Activated T-cell treated with anti-CD3 and anti-CD28 coated beads, Interleukin-2, amount 50 U/mL, for 72 hours (primary cell): ENCODE data around the gene LCN1. TPM values are rescaled to one million over a fixed set of nuclear protein-coding genes. Genes with fewer than 3 reads are reported as not detected.
A peak's percentile ranks its signal among the peaks of the same experiment; 100 is the strongest.

Experiments used
- ATAC-seq, 2 donors: fragments of 150-1000 bp; cut with Tn5 transposase; replicated peaks in 1 of 2; 2 replicates each; pipeline ENCODE4 v1.10.0; 2021; ENCODE audit warnings: moderate library complexity in 2 of 2, mild to moderate bottlenecking in 1 of 2
- DNase-seq, 2 donors: peaks; one replicate each; pipeline ENCODE4 v3.0.0; 2021 to 2022; ENCODE audit warnings: mixed read lengths in 1 of 2
- H3K27ac Mint-ChIP-seq: one replicate; pipeline ENCODE4 v1.8.0; 2022; ENCODE audit warnings: mild to moderate bottlenecking, moderate library complexity, mixed read lengths
- H3K27me3 Mint-ChIP-seq: one replicate; pipeline ENCODE4 v1.8.0; 2022; ENCODE audit warnings: low read depth, mixed read lengths
- H3K36me3 Mint-ChIP-seq, 2 donors: one replicate each; pipeline ENCODE4 v1.8.0; 2022; ENCODE audit warnings: mixed read lengths in 2 of 2, mild to moderate bottlenecking in 1 of 2; ENCODE audit not compliant: insufficient read depth in 2 of 2
- H3K4me1 Mint-ChIP-seq: one replicate; pipeline ENCODE4 v1.8.0; 2022; ENCODE audit warnings: low read depth, mixed read lengths
- H3K4me3 Mint-ChIP-seq, 2 donors: one replicate each; pipeline ENCODE4 v1.8.0; 2022; ENCODE audit warnings: mild to moderate bottlenecking in 2 of 2, mixed read lengths in 2 of 2, moderate library complexity in 2 of 2
- H3K9me3 Mint-ChIP-seq, 2 donors: one replicate each; pipeline ENCODE4 v1.8.0; 2022; ENCODE audit warnings: mixed read lengths in 2 of 2
- total RNA-seq, 2 donors: library from RNA; stranded (reverse); gene quantifications; one replicate each; pipeline ENCODE4 v1.2.3, GENCODE V29; 2022

The LCN1 gene
- total RNA-seq, result not detected

DNA sequence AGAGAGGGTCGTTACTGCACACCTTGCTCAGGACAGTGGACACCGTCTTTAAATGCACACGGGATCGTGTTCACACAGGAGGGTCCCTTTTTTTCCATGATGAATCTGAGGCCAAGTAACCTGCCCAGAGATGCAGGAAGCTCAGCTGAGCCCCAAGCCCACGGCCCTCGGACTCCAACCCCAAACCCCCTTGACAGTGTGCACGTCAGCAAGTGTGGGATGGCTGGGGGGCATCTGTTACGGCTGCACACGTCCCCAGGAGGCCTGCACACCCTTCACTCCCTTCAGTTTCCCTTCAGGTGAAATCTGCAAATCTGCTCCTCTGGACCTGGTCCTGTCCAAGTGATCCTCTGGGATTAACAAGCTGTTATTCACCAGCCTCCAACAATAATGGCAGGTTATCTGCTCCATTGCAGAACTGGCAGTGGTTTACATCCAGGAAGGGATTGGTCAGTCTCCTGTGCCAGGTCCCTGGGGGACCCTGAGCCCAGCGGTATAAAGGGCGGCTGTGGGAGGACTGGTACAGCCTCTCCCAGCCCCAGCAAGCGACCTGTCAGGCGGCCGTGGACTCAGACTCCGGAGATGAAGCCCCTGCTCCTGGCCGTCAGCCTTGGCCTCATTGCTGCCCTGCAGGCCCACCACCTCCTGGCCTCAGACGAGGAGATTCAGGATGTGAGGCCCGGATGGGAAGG is at the start of gene LCN1:
LCN1 (plus strand) TSS at position 525 of the 692 bp plus-strand sequence; CDS start at position 583, 58 bp downstream.
- DNase-seq (no peak), ATAC-seq (no peak)
- Mint-ChIP-seq H3K9me3 (no peaks in the 10 kb centered on the region), H3K4me3 (no peak within 1 kb of the TSS), H3K27me3 (peaks cover 32% of the 10 kb centered on the region), H3K4me1 (peaks cover 3% of the 10 kb centered on the region), H3K36me3 (no peaks in the 10 kb centered on the region), H3K27ac (no peak within 1 kb of the TSS)

DNA sequence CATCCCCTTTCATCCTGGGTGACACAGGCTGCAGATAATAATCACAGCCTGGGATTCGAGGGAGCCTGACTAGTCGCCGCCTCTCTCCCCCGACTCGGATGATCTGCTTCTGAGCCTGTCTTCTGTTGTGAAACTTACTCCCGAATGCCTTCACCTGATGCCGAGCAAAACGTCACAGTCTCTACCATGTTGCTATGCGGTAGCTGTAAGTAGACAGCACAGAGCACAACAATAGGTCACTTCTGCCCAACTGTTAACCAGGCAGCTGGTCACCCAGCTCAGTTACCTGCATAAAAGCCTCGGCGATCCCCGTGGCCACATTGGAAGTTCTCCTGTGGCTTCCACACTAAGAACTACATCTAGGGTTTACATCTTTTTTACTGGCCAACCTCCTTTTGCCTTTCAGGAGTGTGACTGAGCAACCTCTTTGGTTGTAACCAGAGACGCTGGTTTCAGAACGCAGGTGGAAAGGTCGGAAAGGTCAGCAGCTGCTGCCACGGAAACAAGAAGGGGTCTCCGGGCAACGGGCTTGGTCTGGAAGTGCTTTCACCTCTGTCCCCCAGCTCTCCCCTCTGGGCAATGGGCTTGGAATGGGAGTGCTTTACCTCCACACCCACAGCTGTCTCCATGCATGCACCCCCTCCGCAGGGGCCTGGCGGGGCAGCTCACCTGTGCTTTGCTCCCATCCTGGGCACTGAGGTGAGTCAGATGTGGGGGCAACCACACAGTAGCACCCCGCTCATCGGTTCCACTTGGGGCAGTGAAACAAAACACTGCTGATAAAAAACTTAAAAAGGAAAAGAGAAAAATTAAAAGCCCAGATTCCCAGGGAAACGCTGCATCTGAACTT is 49.2 kb upstream of the LCN1 start:
- Mint-ChIP-seq H3K9me3 (no peaks in the 10 kb centered on the region), H3K4me3 (no peak overlapping the region), H3K27ac (no peak overlapping the region), H3K27me3 (peaks cover 53% of the 10 kb centered on the region), H3K4me1 (peaks cover 20% of the 10 kb centered on the region), H3K36me3 (no peaks in the 10 kb centered on the region)
- DNase-seq (no peak), ATAC-seq (no peak)

DNA sequence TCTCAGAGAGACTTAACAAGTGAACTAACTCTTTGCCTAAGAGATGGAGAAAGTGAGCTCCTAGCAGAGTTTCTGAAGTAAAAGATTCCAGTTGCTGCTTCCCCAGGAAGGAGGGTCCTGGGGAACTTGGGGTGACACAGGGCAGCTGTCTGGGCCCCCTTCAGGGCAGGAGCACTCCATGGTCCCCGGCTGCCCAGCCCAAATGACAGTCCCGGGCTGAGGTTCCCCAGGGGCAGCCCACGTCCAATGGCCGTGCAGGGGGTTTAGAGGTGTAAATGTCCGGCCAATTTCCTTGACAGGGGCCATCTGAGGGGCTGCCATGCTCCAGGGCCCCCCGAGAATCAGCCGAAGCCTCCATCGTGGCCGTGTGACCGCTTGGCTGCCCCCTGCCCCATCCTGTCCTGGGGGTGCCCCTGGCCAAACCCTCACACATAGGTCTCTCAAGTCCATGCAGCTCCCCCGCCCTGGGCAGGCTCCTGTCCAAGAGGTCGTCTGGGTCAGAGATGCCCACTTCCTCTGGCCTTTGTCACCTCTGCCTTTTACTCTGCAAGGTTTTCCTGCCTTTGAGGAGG is 47.2 kb upstream of the LCN1 start:
- no peak overlapping the region for H3K4me3 Mint-ChIP-seq
- H3K27me3 Mint-ChIP-seq, result peaks cover 56% of the 10 kb centered on the region
- no peak for ATAC-seq
- DNase-seq, result no peak
- H3K27ac Mint-ChIP-seq, result no peak overlapping the region
- H3K36me3 Mint-ChIP-seq, result peaks cover 0 to 3% of the 10 kb centered on the region in 2 donors
- peaks cover 15% of the 10 kb centered on the region for H3K4me1 Mint-ChIP-seq
- H3K9me3 Mint-ChIP-seq, result no peaks in the 10 kb centered on the region

DNA sequence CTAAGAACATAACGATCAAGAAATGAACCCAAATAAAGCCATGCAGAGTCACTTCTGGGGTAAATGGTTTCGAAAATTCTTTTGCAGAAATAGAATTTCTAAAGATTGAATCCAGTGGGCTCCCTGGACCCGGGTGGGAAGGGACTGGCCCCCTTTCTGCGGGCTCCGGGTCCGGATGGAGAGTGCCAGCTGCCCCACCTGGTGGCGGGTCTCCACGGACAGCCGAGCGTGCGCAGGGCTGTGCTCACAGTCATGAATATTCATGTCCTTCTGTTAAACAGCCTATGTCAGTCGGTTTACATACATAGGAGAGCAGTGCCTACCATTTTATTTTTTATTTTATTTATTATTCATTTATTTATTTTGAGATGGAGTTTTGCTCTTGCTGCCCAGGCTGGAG is 46.3 kb upstream of the LCN1 start:
- Mint-ChIP-seq H3K27ac (no peak overlapping the region), H3K9me3 (no peaks in the 10 kb centered on the region), H3K4me3 (no peak overlapping the region), H3K36me3 (peaks cover 0 to 3% of the 10 kb centered on the region in 2 donors), H3K27me3 (peaks cover 54% of the 10 kb centered on the region), H3K4me1 (peaks cover 10% of the 10 kb centered on the region)
- ATAC-seq, result peak; percentile 60 to 71
- DNase-seq, result peak; percentile 35 to 36

DNA sequence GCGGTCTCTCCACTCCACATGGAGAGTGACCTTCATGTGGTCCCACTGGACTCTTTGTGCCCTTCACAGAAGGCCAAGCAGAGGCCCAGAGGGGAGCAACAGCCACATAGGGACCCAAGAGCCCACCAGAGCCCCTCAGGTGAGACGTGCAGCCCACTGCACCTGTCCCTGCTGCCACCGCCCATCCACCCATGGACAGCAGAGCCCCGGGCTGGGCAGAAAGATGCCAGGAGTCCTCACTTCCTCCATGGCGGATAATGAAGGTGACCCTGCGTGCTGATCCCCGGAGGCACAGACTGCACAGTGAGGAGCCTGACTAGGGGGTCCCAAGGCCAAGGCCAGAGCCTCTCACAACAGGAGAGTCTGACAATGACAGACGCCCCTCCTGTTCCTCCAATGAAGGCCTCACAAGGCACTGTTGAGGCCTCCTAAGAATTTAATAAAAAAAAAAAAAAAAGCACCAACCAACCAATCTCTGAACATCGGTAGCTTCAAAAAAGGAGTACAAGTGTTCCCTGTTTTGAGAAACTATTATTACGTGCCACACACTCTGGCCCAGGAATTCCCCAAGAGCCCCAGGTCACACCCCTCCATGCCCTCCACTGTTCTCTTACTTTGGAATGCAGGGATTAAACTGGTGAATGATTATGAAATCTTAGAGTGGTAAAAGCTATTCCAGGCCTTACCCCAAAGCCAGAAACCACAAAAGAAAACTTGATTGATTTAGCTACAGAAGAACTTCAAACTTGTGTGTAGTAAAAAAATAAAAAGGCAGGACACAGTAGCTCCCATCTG is 44.5 kb upstream of the LCN1 start:
- H3K4me3 Mint-ChIP-seq, result no peak overlapping the region
- DNase-seq (no peak), ATAC-seq (no peak)
- H3K9me3 Mint-ChIP-seq, result no peaks in the 10 kb centered on the region
- peaks cover 0 to 3% of the 10 kb centered on the region in 2 donors for H3K36me3 Mint-ChIP-seq
- peaks cover 5% of the 10 kb centered on the region for H3K4me1 Mint-ChIP-seq
- peaks cover 43% of the 10 kb centered on the region for H3K27me3 Mint-ChIP-seq
- no peak overlapping the region for H3K27ac Mint-ChIP-seq

- Mint-ChIP-seq H3K4me3 (peak overlapping the region; percentile 89 to 94), H3K9me3 (no peaks in the 10 kb centered on the region), H3K4me1 (peaks cover 5% of the 10 kb centered on the region), H3K27me3 (peaks cover 43% of the 10 kb centered on the region), H3K36me3 (peaks cover 0 to 3% of the 10 kb centered on the region in 2 donors), H3K27ac (no peak overlapping the region)
- DNase-seq (no peak), ATAC-seq (no peak)
These were observed 43.0 kb upstream of the LCN1 start for GRCh38 chr9:135478191-135478590.

DNA sequence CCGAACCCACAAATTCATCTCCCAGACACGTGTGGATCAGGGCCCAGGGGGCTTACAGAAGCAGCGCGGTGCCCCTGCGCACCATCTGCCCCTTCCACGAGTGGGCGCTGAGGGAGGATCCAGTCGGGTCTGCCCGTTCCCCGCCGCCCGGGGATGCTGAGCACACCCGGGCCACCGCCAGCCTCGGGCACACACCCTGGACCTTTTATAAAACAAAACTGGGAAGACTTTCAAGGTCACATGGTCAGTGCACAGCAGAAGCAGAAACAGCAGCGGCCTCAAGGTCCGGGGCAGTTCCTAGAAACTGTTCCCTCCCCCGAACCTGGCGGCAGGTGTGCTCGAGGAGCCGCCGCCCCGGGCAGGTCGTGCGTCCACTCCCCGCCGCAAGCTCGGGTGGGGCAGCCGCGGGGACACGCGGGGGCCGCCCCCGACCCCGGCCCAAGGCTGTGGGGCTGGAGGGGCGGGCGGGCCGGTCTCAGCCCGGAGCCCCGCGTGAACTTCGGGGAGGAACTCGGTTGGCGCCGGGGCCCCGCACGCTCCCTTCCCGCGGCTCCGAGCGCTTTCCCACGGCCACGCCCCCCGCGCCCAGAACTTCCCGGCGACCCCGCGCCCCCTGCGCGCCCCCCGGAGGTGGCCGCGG is 42.3 kb upstream of the LCN1 start:
- Mint-ChIP-seq H3K9me3 (no peaks in the 10 kb centered on the region), H3K36me3 (peaks cover 0 to 3% of the 10 kb centered on the region in 2 donors), H3K4me3 (peak overlapping the region; percentile 89 to 94), H3K27me3 (peaks cover 36% of the 10 kb centered on the region), H3K4me1 (peaks cover 5% of the 10 kb centered on the region), H3K27ac (no peak overlapping the region)
- ATAC-seq, result peak; percentile 11 to 29
- DNase-seq, result no peak

DNA sequence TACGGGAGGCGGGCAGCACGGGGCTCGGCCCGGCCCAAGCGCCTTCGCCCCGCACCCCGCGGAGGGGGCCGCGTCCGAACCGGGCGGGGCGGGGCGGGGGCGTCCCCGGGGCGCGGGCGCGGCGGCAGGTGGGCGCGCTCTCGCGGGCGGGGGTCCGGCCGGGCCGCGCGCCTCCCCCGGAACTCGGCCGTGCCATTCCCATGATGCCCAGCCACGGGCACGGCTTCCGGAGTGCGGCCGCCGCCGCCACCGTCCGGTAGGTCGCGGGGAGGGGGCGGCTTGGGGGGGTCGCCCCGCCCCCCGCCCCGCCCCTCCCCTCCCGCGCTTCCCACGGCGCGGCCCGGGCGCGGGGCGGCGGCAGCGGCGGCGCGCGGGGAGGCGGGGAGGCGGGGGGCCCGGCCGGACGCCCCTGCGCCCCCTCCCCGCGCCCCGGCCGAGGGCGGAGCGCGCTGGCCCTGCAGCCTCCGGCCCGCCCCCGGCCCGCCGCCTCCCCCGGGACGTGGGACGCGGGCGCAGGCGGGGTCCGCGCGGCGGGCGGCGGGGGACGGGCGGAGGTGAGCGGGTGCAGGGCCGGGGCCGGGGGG is 41.7 kb upstream of the LCN1 start, which contains the start of gene PPP1R26:
PPP1R26 (plus strand) TSS at position 314 of the 584 bp plus-strand sequence. CDS start 4,729 bp downstream, outside the sequence.
- Mint-ChIP-seq H3K4me1 (peaks cover 5% of the 10 kb centered on the region), H3K27ac (no peak within 1 kb of the TSS), H3K4me3 (peak within 1 kb of the TSS; percentile 89 to 94), H3K36me3 (peaks cover 0 to 3% of the 10 kb centered on the region in 2 donors), H3K27me3 (peaks cover 36% of the 10 kb centered on the region), H3K9me3 (no peaks in the 10 kb centered on the region)
- no peak for DNase-seq
- ATAC-seq, result peak in 1 of 2 donors; percentile 33

DNA sequence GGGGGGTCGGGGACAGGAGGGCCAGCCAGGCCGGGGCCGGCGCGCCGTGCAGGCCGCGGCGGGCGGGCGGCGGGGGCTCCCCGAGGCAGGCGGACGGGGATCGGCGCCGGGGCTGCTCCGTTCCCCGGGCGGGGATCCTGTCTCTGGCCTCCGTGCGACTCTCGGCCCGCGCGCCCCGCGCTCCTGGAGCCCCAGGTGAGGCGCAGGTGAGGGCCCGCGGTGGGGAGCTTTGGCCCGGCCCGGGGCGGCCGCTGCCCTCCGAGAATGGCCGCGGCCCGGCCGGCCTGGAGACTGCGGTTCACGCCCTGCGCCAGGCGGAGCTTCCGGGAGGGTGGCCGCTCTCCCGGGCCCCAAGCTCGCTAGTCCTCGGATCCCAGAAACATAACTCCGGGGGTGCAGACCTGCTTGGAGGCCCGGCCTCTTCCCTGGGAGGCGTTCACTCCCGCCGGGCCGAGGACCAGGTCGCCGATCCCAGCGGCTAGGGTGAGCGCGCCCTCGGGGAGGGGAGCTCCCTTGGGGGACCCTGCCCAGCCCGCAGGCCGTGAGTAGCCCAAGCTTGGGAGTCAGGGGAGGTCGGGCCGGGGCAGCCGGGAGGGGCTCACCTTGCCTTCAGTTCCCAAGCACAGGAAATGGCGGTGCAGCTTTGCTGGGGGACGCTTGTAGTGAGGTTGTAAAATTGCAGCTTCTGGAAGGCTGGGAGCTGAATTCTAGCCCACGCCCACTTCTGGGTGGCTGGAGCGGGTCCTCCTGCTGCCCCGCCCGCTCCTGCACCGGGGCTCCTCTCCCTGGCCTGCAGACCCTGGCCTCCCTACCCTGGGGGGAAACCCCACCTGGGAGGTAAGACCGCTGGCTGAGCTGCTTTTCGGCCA is 40.9 kb upstream of the LCN1 start:
- Mint-ChIP-seq H3K4me1 (peaks cover 5% of the 10 kb centered on the region), H3K4me3 (peak overlapping the region; percentile 45 to 50), H3K36me3 (peaks cover 0 to 3% of the 10 kb centered on the region in 2 donors), H3K27me3 (peaks cover 40% of the 10 kb centered on the region), H3K9me3 (no peaks in the 10 kb centered on the region), H3K27ac (no peak overlapping the region)
- DNase-seq (no peak), ATAC-seq (peak; percentile 50 to 54)

DNA sequence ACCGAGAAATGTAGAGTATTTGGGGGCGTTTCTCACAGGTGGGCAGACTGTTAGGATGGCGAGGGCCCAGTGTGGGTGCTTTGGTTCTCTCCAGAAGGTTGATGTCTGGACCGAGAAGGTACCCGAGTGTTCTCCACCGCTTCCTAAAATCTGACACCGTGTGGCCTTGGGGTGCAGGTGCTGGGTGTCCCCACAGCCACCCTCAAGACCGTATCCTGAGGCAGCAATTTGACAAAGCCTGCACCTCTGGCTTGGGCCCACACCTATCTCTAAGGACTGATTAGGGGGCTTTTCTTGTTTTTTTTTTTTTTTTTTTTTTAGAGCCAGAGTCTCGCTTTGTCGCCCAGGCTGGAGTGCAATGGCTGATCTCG is 40.3 kb upstream of the LCN1 start:
- peak overlapping the region; percentile 45 to 50 for H3K4me3 Mint-ChIP-seq
- H3K27ac Mint-ChIP-seq, result no peak overlapping the region
- no peak for DNase-seq
- peak; percentile 30 to 32 for ATAC-seq
- H3K36me3 Mint-ChIP-seq, result peaks cover 0 to 3% of the 10 kb centered on the region in 2 donors
- H3K9me3 Mint-ChIP-seq, result no peaks in the 10 kb centered on the region
- H3K27me3 Mint-ChIP-seq, result peaks cover 35% of the 10 kb centered on the region
- peaks cover 5% of the 10 kb centered on the region for H3K4me1 Mint-ChIP-seq

DNA sequence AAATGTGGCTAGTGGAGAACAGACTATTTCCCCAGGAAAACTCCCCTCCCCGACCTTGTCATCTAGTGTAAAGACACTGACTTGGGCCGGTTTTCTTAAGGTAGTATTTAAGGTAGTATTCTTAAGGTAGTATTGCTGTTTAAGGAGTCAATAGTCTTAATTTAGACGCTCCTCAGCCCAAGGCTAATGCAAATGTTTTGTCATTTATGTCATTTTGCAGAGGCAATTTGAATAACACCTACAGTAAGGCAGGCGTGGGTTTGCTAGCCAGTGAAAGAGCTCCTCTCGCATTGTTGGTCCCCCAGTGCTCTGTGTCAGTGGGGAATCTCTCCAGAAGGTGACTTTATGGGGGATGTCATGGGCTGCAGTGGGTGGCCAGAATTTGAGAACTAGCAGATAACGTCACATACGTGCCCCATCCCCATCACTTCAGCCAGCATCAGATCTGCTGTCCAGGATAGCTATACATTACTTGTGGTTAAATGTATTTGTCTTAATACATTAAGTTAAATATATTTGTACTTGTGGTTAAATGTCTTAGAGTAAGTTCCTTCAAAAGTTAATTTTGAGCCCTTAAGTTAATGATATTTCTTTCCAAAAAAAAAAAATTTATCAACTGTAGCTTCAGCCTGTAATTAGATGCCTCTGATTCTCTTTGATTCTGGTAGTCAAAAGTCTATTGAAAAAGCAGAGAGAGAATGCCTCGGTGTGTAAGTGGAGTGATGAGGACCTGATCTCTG is 39.1 kb upstream of the LCN1 start:
- Mint-ChIP-seq H3K4me1 (peaks cover 5% of the 10 kb centered on the region), H3K9me3 (no peaks in the 10 kb centered on the region), H3K4me3 (no peak overlapping the region), H3K36me3 (peaks cover 0 to 3% of the 10 kb centered on the region in 2 donors), H3K27ac (no peak overlapping the region), H3K27me3 (peaks cover 22% of the 10 kb centered on the region)
- no peak for DNase-seq
- no peak for ATAC-seq
